ENCODE results near the gene FAM184B. TPM values are rescaled to one million over a fixed set of nuclear protein-coding genes. Genes with fewer than 3 reads are reported as not detected.

The FAM184B gene
- polyA plus RNA-seq, 2 of the 4 experiments (the other 2 are of a cell fraction) = not detected

- DNase-seq (ENCODE audit: low read depth in 1 of 2, low spot score in 1 of 2) (no peak), FAIRE-seq (no peak), ATAC-seq (no peak)
- ChIA-PET CTCF (no interaction called here), POLR2A (no interaction called here)
- WGBS (ENCODE audit: missing lambda C conversion rate) = 65% methylated on average over 8 of the region's 8 CpGs
- H3K4me1 ChIP-seq = no peaks in the 10 kb centered on the region
- no peak overlapping the region for H3K4me3 ChIP-seq
- H3K9me3 ChIP-seq = no peaks in the 10 kb centered on the region
- H3K4me2 ChIP-seq = no peak overlapping the region
- H3K27ac ChIP-seq = no peak overlapping the region
- TF ChIP-seq PBX3 (IDR thresholded peaks at IDR 0.05) (no peak), HOXA7 (CRISPR knock-in tag; IDR thresholded peaks at IDR 0.05) (no peak), USF2 (IDR thresholded peaks at IDR 0.05) (no peak), NPAS2 (CRISPR knock-in tag; IDR thresholded peaks at IDR 0.05; ENCODE audit: borderline replicate concordance) (no peak), HES2 (IDR thresholded peaks at IDR 0.05) (no peak)
Measured at GRCh38 chr4:17769406-17770174, 11.8 kb downstream of the FAM184B start.

- Histone ChIP-seq H3K4me2 (no peak overlapping the region), H3K4me3 (no peak overlapping the region), H3K9me3 (no peaks in the 10 kb centered on the region), H3K4me1 (no peaks in the 10 kb centered on the region), H3K27ac (no peak overlapping the region)
- WGBS (ENCODE audit: missing lambda C conversion rate) = 51% methylated on average over 22 of the region's 33 CpGs
- TF ChIP-seq PHF8 (IDR thresholded peaks at IDR 0.05; ENCODE audit: borderline replicate concordance, low read depth) (no peak), HOXB13 (CRISPR knock-in tag; IDR thresholded peaks at IDR 0.05; ENCODE audit: low read depth) (no peak), TFCP2L1 (CRISPR knock-in tag; IDR thresholded peaks at IDR 0.05) (no peak), GATA3 (IDR thresholded peaks at IDR 0.05; ENCODE audit: borderline replicate concordance) (no peak), ATOH8 (CRISPR knock-in tag; IDR thresholded peaks at IDR 0.05; ENCODE audit: low read depth) (no peak), CBX2 (IDR thresholded peaks at IDR 0.05; ENCODE audit: borderline replicate concordance, low read depth) (no peak), HOXB5 (CRISPR knock-in tag; IDR thresholded peaks at IDR 0.05) (no peak), SMC3 (IDR thresholded peaks at IDR 0.05) (no peak)
- no peak for DNase-seq (ENCODE audit: low read depth in 1 of 2, low spot score in 1 of 2)
- ChIA-PET POLR2A (no interaction called here), CTCF (no interaction called here)
- ATAC-seq = no peak
- no peak for FAIRE-seq
Measured at GRCh38 chr4:17766826-17767458, 14.5 kb downstream of the FAM184B start.

- no peak overlapping the region for H3K4me3 ChIP-seq
- POLR2A ChIA-PET = no interaction called here
Measured at GRCh38 chr4:17765514-17766286, 15.7 kb downstream of the FAM184B start.

More at GRCh38 chr4:17765514-17766286, 15.7 kb downstream of the FAM184B start:
- Histone ChIP-seq H3K27ac (no peak overlapping the region), H3K4me2 (no peak overlapping the region), H3K4me1 (no peaks in the 10 kb centered on the region), H3K9me3 (no peaks in the 10 kb centered on the region)
- WGBS (ENCODE audit: missing lambda C conversion rate) = 62% methylated on average over 9 of the region's 11 CpGs
- no peak for FAIRE-seq
- CTCF ChIA-PET = no interaction called here
- ATAC-seq = no peak
- no peak for TF ChIP-seq BCL3 (IDR thresholded peaks at IDR 0.05)
- DNase-seq (ENCODE audit: low read depth in 1 of 2, low spot score in 1 of 2) = no peak
